ENCODE data around the gene SPTBN5. TPM values are rescaled to one million over a fixed set of nuclear protein-coding genes. Genes with fewer than 3 reads are reported as not detected.

Gene SPTBN5
- total RNA-seq, 1 experiment from 2014 or later, result 0.96 TPM

DNA sequence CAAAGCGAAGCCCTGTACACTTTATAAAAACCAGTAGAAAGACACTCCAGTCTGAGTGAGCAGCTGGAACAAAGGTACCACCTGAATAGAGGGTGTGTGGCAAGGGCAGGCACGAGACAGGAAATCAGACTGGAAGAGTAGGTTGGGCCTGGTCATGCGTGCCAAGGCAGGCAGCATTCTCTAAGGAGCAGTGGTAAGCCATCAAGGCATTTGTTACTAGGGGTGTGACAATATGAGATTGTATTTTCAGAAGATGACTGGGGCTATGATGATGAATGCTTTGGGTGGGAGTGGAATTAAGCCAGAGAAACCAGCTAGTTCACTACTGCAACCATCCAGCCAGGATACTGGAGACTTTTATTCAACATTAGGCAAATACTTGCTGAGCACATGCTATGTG is 61.0 kb downstream of the SPTBN5 start:
- Histone ChIP-seq H3K9me2 (ENCODE audit: insufficient read depth) (no peaks in the 10 kb centered on the region), H3K4me1 (ENCODE audit: control insufficient read depth in 1 of 2, insufficient read depth in 2 of 2, low read length in 2 of 2) (peaks cover 2 to 12% of the 10 kb centered on the region in 2 experiments; a peak in 2 of 4 replicates), H2AFZ (ENCODE audit: low read depth, low read length, poor library complexity, severe bottlenecking) (no peak overlapping the region), H3K27ac (ENCODE audit: low read depth, low read length) (no peak overlapping the region), H3K27me3 (ENCODE audit: insufficient read depth, low read length) (no peaks in the 10 kb centered on the region), H4K20me1 (ENCODE audit: insufficient read depth) (no peaks in the 10 kb centered on the region), H3K9ac (ENCODE audit: low read length) (no peak overlapping the region), H3K36me3 (ENCODE audit: control insufficient read depth in 1 of 2, insufficient read depth in 2 of 2, low read length in 2 of 2) (no peaks in the 10 kb centered on the region), H3K4me3 (replicated peaks in 1 of 2; ENCODE audit: low read depth in 1 of 2, low read length in 2 of 2) (no peak overlapping the region), H3K9me3 (ENCODE audit: control insufficient read depth in 1 of 2, insufficient read depth in 1 of 2, low read depth in 1 of 2, low read length in 2 of 2) (no peaks in the 10 kb centered on the region), H3K4me2 (ENCODE audit: low read length) (no peak overlapping the region), H3K79me2 (ENCODE audit: insufficient read depth, low read length) (no peaks in the 10 kb centered on the region)
- POLR2A ChIA-PET, result no interaction called here
- RAD21 ChIA-PET (ENCODE audit: low non-redundant PET in 1 of 2, low total read pairs in 2 of 2, uncharacterized antibody in 2 of 2, unreplicated experiment in 2 of 2), result no interaction called here
- no TSS peak for BruUV-seq (replicated peaks)
- no peak for TF ChIP-seq CBX3 (IDR thresholded peaks at IDR 0.05; ENCODE audit: low read depth)
- TF ChIP-seq YY1 (IDR thresholded peaks at IDR 0.05; ENCODE audit: extremely low read depth, insufficient replicate concordance, low read depth, low read length), result no peak
- TF ChIP-seq POLR2AphosphoS5 (IDR thresholded peaks at IDR 0.05; ENCODE audit: low read depth, low read length), result no peak
- no peak for TF ChIP-seq EGR1 (IDR thresholded peaks at IDR 0.05; ENCODE audit: low read depth)
- TF ChIP-seq ZNF274 (IDR thresholded peaks at IDR 0.05; ENCODE audit: low read depth, low read length), result no peak
- no peak for TF ChIP-seq CEBPB (IDR thresholded peaks at IDR 0.05; ENCODE audit: low read depth)
- TF ChIP-seq EZH2phosphoT487 (IDR thresholded peaks at IDR 0.05; ENCODE audit: borderline replicate concordance), result no peak
- TF ChIP-seq, protein P1, sequence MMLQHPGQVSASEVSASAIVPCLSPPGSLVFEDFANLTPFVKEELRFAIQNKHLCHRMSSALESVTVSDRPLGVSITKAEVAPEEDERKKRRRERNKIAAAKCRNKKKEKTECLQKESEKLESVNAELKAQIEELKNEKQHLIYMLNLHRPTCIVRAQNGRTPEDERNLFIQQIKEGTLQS (IDR thresholded peaks at IDR 0.05), result no peak
- no peak for TF ChIP-seq JUND (IDR thresholded peaks at IDR 0.05)
- TF ChIP-seq, protein P2, sequence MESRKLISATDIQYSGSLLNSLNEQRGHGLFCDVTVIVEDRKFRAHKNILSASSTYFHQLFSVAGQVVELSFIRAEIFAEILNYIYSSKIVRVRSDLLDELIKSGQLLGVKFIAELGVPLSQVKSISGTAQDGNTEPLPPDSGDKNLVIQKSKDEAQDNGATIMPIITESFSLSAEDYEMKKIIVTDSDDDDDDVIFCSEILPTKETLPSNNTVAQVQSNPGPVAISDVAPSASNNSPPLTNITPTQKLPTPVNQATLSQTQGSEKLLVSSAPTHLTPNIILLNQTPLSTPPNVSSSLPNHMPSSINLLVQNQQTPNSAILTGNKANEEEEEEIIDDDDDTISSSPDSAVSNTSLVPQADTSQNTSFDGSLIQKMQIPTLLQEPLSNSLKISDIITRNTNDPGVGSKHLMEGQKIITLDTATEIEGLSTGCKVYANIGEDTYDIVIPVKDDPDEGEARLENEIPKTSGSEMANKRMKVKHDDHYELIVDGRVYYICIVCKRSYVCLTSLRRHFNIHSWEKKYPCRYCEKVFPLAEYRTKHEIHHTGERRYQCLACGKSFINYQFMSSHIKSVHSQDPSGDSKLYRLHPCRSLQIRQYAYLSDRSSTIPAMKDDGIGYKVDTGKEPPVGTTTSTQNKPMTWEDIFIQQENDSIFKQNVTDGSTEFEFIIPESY (IDR thresholded peaks at IDR 0.05; ENCODE audit: extremely low read depth, insufficient replicate concordance, low read length), result no peak
- TF ChIP-seq, protein P3, sequence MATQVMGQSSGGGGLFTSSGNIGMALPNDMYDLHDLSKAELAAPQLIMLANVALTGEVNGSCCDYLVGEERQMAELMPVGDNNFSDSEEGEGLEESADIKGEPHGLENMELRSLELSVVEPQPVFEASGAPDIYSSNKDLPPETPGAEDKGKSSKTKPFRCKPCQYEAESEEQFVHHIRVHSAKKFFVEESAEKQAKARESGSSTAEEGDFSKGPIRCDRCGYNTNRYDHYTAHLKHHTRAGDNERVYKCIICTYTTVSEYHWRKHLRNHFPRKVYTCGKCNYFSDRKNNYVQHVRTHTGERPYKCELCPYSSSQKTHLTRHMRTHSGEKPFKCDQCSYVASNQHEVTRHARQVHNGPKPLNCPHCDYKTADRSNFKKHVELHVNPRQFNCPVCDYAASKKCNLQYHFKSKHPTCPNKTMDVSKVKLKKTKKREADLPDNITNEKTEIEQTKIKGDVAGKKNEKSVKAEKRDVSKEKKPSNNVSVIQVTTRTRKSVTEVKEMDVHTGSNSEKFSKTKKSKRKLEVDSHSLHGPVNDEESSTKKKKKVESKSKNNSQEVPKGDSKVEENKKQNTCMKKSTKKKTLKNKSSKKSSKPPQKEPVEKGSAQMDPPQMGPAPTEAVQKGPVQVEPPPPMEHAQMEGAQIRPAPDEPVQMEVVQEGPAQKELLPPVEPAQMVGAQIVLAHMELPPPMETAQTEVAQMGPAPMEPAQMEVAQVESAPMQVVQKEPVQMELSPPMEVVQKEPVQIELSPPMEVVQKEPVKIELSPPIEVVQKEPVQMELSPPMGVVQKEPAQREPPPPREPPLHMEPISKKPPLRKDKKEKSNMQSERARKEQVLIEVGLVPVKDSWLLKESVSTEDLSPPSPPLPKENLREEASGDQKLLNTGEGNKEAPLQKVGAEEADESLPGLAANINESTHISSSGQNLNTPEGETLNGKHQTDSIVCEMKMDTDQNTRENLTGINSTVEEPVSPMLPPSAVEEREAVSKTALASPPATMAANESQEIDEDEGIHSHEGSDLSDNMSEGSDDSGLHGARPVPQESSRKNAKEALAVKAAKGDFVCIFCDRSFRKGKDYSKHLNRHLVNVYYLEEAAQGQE (IDR thresholded peaks at IDR 0.05; ENCODE audit: low read depth), result no peak
- DNase-seq (ENCODE audit: low read depth, low spot score) (no peak), ATAC-seq (no peak)
- CTCF ChIA-PET, result no interaction called here
- intact Hi-C loops (cut with micrococcal nuclease), result no loop called here

Measured in HCT116 (cell line).